NCI-H345 treated with DMSO at 0.1 percent for 48 hours (cell line): ENCODE data around the gene C4orf17.
"Not testable (repeated sequence)": the region's sequence is repeated elsewhere in the genome, so short reads cannot be mapped to it uniquely, and the experiment has no call there.

Experiments used
- DNase-seq: peaks from one replicate; lab custom pipeline; 2025; ENCODE audit not compliant: unreplicated experiment; lab: John Stamatoyannopoulos, UW

C4orf17 gene

GRCh38 chr4:99510721-99511120, at the start of gene C4orf17:
TSS of gene C4orf17 (plus strand) at chr4:99511021. CDS start at chr4:99513082, 2,061 bp downstream.
- no peak for DNase-seq

GRCh38 chr4:99461623-99462401, 49.0 kb upstream of the C4orf17 start:
- no peak for DNase-seq

GRCh38 chr4:99462875-99463464, 47.9 kb upstream of the C4orf17 start:
- peak; percentile 33 for DNase-seq

GRCh38 chr4:99463566-99463965, 47.3 kb upstream of the C4orf17 start:
- DNase-seq = no peak

- no peak for DNase-seq
Measured at GRCh38 chr4:99467887-99468286, 42.9 kb upstream of the C4orf17 start.

GRCh38 chr4:99468889-99469288, 41.9 kb upstream of the C4orf17 start:
- DNase-seq = no peak

GRCh38 chr4:99471349-99471748, 39.5 kb upstream of the C4orf17 start:
- no peak for DNase-seq

GRCh38 chr4:99471896-99472295, 38.9 kb upstream of the C4orf17 start:
- no peak for DNase-seq

- DNase-seq = no peak
Measured at GRCh38 chr4:99473131-99473530, 37.7 kb upstream of the C4orf17 start.

- DNase-seq = no peak
Measured at GRCh38 chr4:99483636-99484035, 27.2 kb upstream of the C4orf17 start.

- DNase-seq = no peak
Measured at GRCh38 chr4:99485212-99485611, 25.6 kb upstream of the C4orf17 start.

- not testable (repeated sequence) for DNase-seq
Measured at GRCh38 chr4:99486648-99487047, 24.2 kb upstream of the C4orf17 start.

- DNase-seq = no peak
Measured at GRCh38 chr4:99490286-99490685, 20.5 kb upstream of the C4orf17 start.

GRCh38 chr4:99504804-99505502, 5.9 kb upstream of the C4orf17 start:
- no peak for DNase-seq

- peak; percentile 5 for DNase-seq
Measured at GRCh38 chr4:99506781-99507180, 4.0 kb upstream of the C4orf17 start.

- DNase-seq = no peak
Measured at GRCh38 chr4:99507349-99507748, 3.5 kb upstream of the C4orf17 start.

- DNase-seq = no peak
Measured at GRCh38 chr4:99507762-99508161, 3.1 kb upstream of the C4orf17 start.

- DNase-seq = no peak
Measured at GRCh38 chr4:99518601-99519295, 7.9 kb downstream of the C4orf17 start.

GRCh38 chr4:99529228-99529627, 18.4 kb downstream of the C4orf17 start:
- no peak for DNase-seq

GRCh38 chr4:99529956-99530355, 19.1 kb downstream of the C4orf17 start:
- no peak for DNase-seq

GRCh38 chr4:99534699-99535098, 23.9 kb downstream of the C4orf17 start:
- not testable (repeated sequence) for DNase-seq
